Panc1 (cell line): ENCODE data around the gene TEDC2. TPM values are rescaled to one million over a fixed set of nuclear protein-coding genes. Genes with fewer than 3 reads are reported as not detected.

ENCODE experiments used
- ATAC-seq: fragments of 200-7000 bp; cut with Tn5 transposase; 2 replicates; pipeline ENCODE4 v1.9.1; 2020; ENCODE audit warnings: mild to moderate bottlenecking, moderate library complexity
- BruUV-seq: library from RNA; stranded (reverse); fragments of 400-500 nt; replicated peaks from 2 replicates; lab custom pipeline; 2021; lab: Mats Ljungman, UMichigan
- CTCF ChIA-PET: fragments of 300-600 bp; sonication (Branson Sonifier 250); formaldehyde crosslinking; loops from one replicate; lab custom pipeline; 2022; ENCODE audit warnings: antibody characterized with exemption; lab: Charles Lee
- POLR2A ChIA-PET: fragments of 300-600 bp; sonication (Branson Sonifier 250); formaldehyde crosslinking; loops from one replicate; lab custom pipeline; 2022; ENCODE audit warnings: antibody characterized with exemption; lab: Charles Lee
- DNase-seq: peaks from one replicate; pipeline ENCODE4 v3.0.0-alpha.2; 2010; ENCODE audit warnings: low read depth, low spot score
- H3K27ac ChIP-seq: 2 replicates; pipeline ENCODE4 v1.5.1; 2011; ENCODE audit warnings: mild to moderate bottlenecking, low read length, inconsistent platforms
- H3K27me3 ChIP-seq: fragments of 200-500 bp; sonication (Bioruptor generic); 2 replicates; pipeline ENCODE4 v1.6.0; 2014; ENCODE audit warnings: low read length, inconsistent platforms; ENCODE audit not compliant: control insufficient read depth, insufficient read depth
- H3K36me3 ChIP-seq: fragments of 200-500 bp; sonication (Bioruptor generic); 2 replicates; pipeline ENCODE4 v1.5.1; 2014; ENCODE audit warnings: inconsistent platforms, mild to moderate bottlenecking, low read length, moderate library complexity; ENCODE audit not compliant: control insufficient read depth, insufficient read depth
- H3K4me1 ChIP-seq: 2 replicates; pipeline ENCODE4 v1.5.1; 2011; ENCODE audit warnings: inconsistent platforms, mild to moderate bottlenecking, low read length, moderate library complexity; ENCODE audit not compliant: control insufficient read depth, insufficient read depth
- H3K4me3 ChIP-seq, 2 experiments: 2 replicates each; pipeline ENCODE4 v1.5.1; 2011 to 2012; ENCODE audit warnings: low read depth in 2 of 2, low read length in 2 of 2, mild to moderate bottlenecking in 2 of 2, inconsistent platforms in 1 of 2, moderate library complexity in 1 of 2
- H3K9me3 ChIP-seq: fragments of 200-500 bp; sonication (Bioruptor generic); 2 replicates; pipeline ENCODE4 v1.5.1; 2014; ENCODE audit warnings: low read depth, mild to moderate bottlenecking, inconsistent platforms, low read length, moderate library complexity; ENCODE audit not compliant: control insufficient read depth, insufficient read depth
- POLR2AphosphoS5 ChIP-seq: IDR thresholded peaks from 2 replicates; pipeline ENCODE4 v1.6.1; 2012; ENCODE audit warnings: mild to moderate bottlenecking, low read depth, low read length, moderate library complexity
- SIN3A ChIP-seq: IDR thresholded peaks from 2 replicates; pipeline ENCODE4 v1.6.1; 2012; ENCODE audit warnings: low read depth, mild to moderate bottlenecking, low read length, moderate library complexity, borderline replicate concordance; ENCODE audit not compliant: insufficient read depth
- TCF7L2 ChIP-seq: IDR thresholded peaks from 2 replicates; pipeline ENCODE4 v1.6.1; 2011; ENCODE audit warnings: mild to moderate bottlenecking, low read depth, low read length, inconsistent platforms
- in situ Hi-C: cut with HindIII; loops from 2 replicates; pipeline ENCODE4 v1.10.0; 2016; ENCODE audit warnings: low sequenced_read_pairs, low pct_unique_long_range_greater_than_20kb
- intact Hi-C: fragments of 100-400 bp; cut with micrococcal nuclease; formaldehyde crosslinking; loops from one replicate; pipeline ENCODE4 v1.10.0; 2022; ENCODE audit not compliant: unreplicated experiment
- total RNA-seq: library from RNA; stranded (reverse); gene quantifications from one replicate; pipeline ENCODE4 v1.2.1, GENCODE V29; 2021; ENCODE audit not compliant: unreplicated experiment
- TF ChIP-seq, protein P1 (sequence below), 2 experiments: IDR thresholded peaks; 2 replicates each; pipeline ENCODE4 v1.6.1; 2011 to 2012; ENCODE audit warnings: low read depth in 2 of 2, control low read depth in 1 of 2, low read length in 1 of 2, mild to moderate bottlenecking in 1 of 2, moderate library complexity in 1 of 2; ENCODE audit not compliant: insufficient read depth in 1 of 2
- TF ChIP-seq, protein P2 (sequence below): fragments of 450-650 bp; IDR thresholded peaks from 2 replicates; pipeline ENCODE4 v1.5.1; 2017; ENCODE audit warnings: mild to moderate bottlenecking

The TEDC2 gene
- total RNA-seq, 1 experiment from 2014 or later = 25.0 TPM

GRCh38 chr16:2487903-2488531, 28.1 kb downstream of the TEDC2 start:
- intact Hi-C loops (no loop called here), in situ Hi-C loops (no loop called here)
- no peak overlapping the region for H3K27ac ChIP-seq
- H3K36me3 ChIP-seq = no peaks in the 10 kb centered on the region
- BruUV-seq = no TSS peak
- TF ChIP-seq POLR2AphosphoS5 (no peak), SIN3A (no peak), TCF7L2 (no peak)
- TF ChIP-seq, protein P1, sequence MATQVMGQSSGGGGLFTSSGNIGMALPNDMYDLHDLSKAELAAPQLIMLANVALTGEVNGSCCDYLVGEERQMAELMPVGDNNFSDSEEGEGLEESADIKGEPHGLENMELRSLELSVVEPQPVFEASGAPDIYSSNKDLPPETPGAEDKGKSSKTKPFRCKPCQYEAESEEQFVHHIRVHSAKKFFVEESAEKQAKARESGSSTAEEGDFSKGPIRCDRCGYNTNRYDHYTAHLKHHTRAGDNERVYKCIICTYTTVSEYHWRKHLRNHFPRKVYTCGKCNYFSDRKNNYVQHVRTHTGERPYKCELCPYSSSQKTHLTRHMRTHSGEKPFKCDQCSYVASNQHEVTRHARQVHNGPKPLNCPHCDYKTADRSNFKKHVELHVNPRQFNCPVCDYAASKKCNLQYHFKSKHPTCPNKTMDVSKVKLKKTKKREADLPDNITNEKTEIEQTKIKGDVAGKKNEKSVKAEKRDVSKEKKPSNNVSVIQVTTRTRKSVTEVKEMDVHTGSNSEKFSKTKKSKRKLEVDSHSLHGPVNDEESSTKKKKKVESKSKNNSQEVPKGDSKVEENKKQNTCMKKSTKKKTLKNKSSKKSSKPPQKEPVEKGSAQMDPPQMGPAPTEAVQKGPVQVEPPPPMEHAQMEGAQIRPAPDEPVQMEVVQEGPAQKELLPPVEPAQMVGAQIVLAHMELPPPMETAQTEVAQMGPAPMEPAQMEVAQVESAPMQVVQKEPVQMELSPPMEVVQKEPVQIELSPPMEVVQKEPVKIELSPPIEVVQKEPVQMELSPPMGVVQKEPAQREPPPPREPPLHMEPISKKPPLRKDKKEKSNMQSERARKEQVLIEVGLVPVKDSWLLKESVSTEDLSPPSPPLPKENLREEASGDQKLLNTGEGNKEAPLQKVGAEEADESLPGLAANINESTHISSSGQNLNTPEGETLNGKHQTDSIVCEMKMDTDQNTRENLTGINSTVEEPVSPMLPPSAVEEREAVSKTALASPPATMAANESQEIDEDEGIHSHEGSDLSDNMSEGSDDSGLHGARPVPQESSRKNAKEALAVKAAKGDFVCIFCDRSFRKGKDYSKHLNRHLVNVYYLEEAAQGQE (IDR thresholded peaks at IDR 0.05; ENCODE audit: insufficient read depth in 1 of 2, low read depth in 2 of 2, low read length in 1 of 2) = no peak
- TF ChIP-seq, protein P2, sequence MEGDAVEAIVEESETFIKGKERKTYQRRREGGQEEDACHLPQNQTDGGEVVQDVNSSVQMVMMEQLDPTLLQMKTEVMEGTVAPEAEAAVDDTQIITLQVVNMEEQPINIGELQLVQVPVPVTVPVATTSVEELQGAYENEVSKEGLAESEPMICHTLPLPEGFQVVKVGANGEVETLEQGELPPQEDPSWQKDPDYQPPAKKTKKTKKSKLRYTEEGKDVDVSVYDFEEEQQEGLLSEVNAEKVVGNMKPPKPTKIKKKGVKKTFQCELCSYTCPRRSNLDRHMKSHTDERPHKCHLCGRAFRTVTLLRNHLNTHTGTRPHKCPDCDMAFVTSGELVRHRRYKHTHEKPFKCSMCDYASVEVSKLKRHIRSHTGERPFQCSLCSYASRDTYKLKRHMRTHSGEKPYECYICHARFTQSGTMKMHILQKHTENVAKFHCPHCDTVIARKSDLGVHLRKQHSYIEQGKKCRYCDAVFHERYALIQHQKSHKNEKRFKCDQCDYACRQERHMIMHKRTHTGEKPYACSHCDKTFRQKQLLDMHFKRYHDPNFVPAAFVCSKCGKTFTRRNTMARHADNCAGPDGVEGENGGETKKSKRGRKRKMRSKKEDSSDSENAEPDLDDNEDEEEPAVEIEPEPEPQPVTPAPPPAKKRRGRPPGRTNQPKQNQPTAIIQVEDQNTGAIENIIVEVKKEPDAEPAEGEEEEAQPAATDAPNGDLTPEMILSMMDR = no peak
- no peaks in the 10 kb centered on the region for H3K27me3 ChIP-seq
- no peak overlapping the region for H3K4me3 ChIP-seq
- H3K9me3 ChIP-seq = no peaks in the 10 kb centered on the region
- H3K4me1 ChIP-seq = peaks cover 8% of the 10 kb centered on the region; the same call in 1 of the 2 replicates
- POLR2A ChIA-PET = no interaction called here
- CTCF ChIA-PET = interaction anchor here (0.7 kb wide), 1 partner anchor 33 kb away, joined by 6 read pairs; no protein-coding TSS in a partner anchor
- DNase-seq (no peak), ATAC-seq (no peak)

GRCh38 chr16:2489581-2489980, 29.7 kb downstream of the TEDC2 start:
- no peaks in the 10 kb centered on the region for H3K36me3 ChIP-seq
- in situ Hi-C loops (no loop called here), intact Hi-C loops (no loop called here)
- no peaks in the 10 kb centered on the region for H3K9me3 ChIP-seq
- CTCF ChIA-PET = no interaction called here
- no peak overlapping the region for H3K27ac ChIP-seq
- BruUV-seq = no TSS peak
- no peaks in the 10 kb centered on the region for H3K27me3 ChIP-seq
- DNase-seq (no peak), ATAC-seq (no peak)
- H3K4me3 ChIP-seq = no peak overlapping the region
- no peak for TF ChIP-seq SIN3A
- TF ChIP-seq, protein P1 (IDR thresholded peaks at IDR 0.05; ENCODE audit: insufficient read depth in 1 of 2, low read depth in 2 of 2, low read length in 1 of 2) = no peak
- TF ChIP-seq, protein P2 = no peak
- POLR2A ChIA-PET = no interaction called here
- H3K4me1 ChIP-seq = peaks cover 5% of the 10 kb centered on the region; the same call in 1 of the 2 replicates
